ENCODE measurements around the gene BFAR. TPM values are rescaled to one million over a fixed set of nuclear protein-coding genes. Genes with fewer than 3 reads are reported as not detected.
A peak's percentile ranks its signal among the peaks of the same experiment; 100 is the strongest.
"Not testable (repeated sequence)": the region's sequence is repeated elsewhere in the genome, so short reads cannot be mapped to it uniquely, and the experiment has no call there.

The BFAR gene
- total RNA-seq, 1 donor from 2014 or later: 30.5 TPM

GRCh38 chr16:14630620-14631330 is 2.0 kb upstream of the BFAR start:
- intact Hi-C loops (cut with DNase I); ATAC-seq (ENCODE audit: poor library complexity); DNase-seq: not testable (repeated sequence)

- intact Hi-C loops (cut with DNase I): no loop called here
- ATAC-seq (ENCODE audit: poor library complexity) (no peak), DNase-seq (no peak)
Measured at GRCh38 chr16:14634389-14634725, 1.6 kb downstream of the BFAR start.

- intact Hi-C loops (cut with DNase I): no loop called here
Measured at GRCh38 chr16:14635395-14636165, 2.8 kb downstream of the BFAR start.

GRCh38 chr16:14636179-14636950 is 3.6 kb downstream of the BFAR start:
- intact Hi-C loops (cut with DNase I); DNase-seq; ATAC-seq (ENCODE audit: poor library complexity): not testable (repeated sequence)

More at GRCh38 chr16:14635395-14636165, 2.8 kb downstream of the BFAR start:
- no peak for ATAC-seq (ENCODE audit: poor library complexity)
- no peak for DNase-seq

- ATAC-seq (ENCODE audit: poor library complexity); DNase-seq; intact Hi-C loops (cut with DNase I): not testable (repeated sequence)
Measured at GRCh38 chr16:14636951-14637240, 4.1 kb downstream of the BFAR start.

- peak; percentile 41 for ATAC-seq (ENCODE audit: poor library complexity)
- no peak for DNase-seq
- intact Hi-C loops (cut with DNase I): no loop called here
Measured at GRCh38 chr16:14640538-14640937, 7.8 kb downstream of the BFAR start.

GRCh38 chr16:14641206-14641605 is 8.5 kb downstream of the BFAR start:
- intact Hi-C loops (cut with DNase I): no loop called here
- ATAC-seq (ENCODE audit: poor library complexity) (no peak), DNase-seq (no peak)

- no peak for ATAC-seq (ENCODE audit: poor library complexity)
- no peak for DNase-seq
- intact Hi-C loops (cut with DNase I): no loop called here
Measured at GRCh38 chr16:14641926-14642325, 9.2 kb downstream of the BFAR start.

GRCh38 chr16:14649816-14650215 is 17.1 kb downstream of the BFAR start:
- intact Hi-C loops (cut with DNase I): no loop called here
- DNase-seq (no peak), ATAC-seq (ENCODE audit: poor library complexity) (no peak)

- ATAC-seq (ENCODE audit: poor library complexity) (no peak), DNase-seq (no peak)
- intact Hi-C loops (cut with DNase I): no loop called here
Measured at GRCh38 chr16:14650629-14651028, 17.9 kb downstream of the BFAR start.

GRCh38 chr16:14652726-14653125 is 20.0 kb downstream of the BFAR start:
- DNase-seq (no peak), ATAC-seq (ENCODE audit: poor library complexity) (no peak)
- intact Hi-C loops (cut with DNase I): no loop called here

GRCh38 chr16:14658063-14658462 is 25.3 kb downstream of the BFAR start:
- ATAC-seq (ENCODE audit: poor library complexity) (no peak), DNase-seq (no peak)
- intact Hi-C loops (cut with DNase I): no loop called here

- ATAC-seq (ENCODE audit: poor library complexity) (no peak), DNase-seq (no peak)
- intact Hi-C loops (cut with DNase I): no loop called here
Measured at GRCh38 chr16:14667347-14668266, 34.9 kb downstream of the BFAR start.

GRCh38 chr16:14668556-14669223 is 35.9 kb downstream of the BFAR start:
- intact Hi-C loops (cut with DNase I): no loop called here
- no peak for DNase-seq
- ATAC-seq (ENCODE audit: poor library complexity): no peak

GRCh38 chr16:14669776-14670175 is 37.0 kb downstream of the BFAR start:
- intact Hi-C loops (cut with DNase I): no loop called here
- no peak for DNase-seq
- peak; percentile 58 for ATAC-seq (ENCODE audit: poor library complexity)

- intact Hi-C loops (cut with DNase I): no loop called here
- no peak for ATAC-seq (ENCODE audit: poor library complexity)
- no peak for DNase-seq
Measured at GRCh38 chr16:14672403-14672971, 39.7 kb downstream of the BFAR start.

GRCh38 chr16:14676633-14677032 is 43.9 kb downstream of the BFAR start:
- ATAC-seq (ENCODE audit: poor library complexity) (no peak), DNase-seq (no peak)
- intact Hi-C loops (cut with DNase I): no loop called here

- DNase-seq: no peak
- intact Hi-C loops (cut with DNase I): no loop called here
- ATAC-seq (ENCODE audit: poor library complexity): no peak
Measured at GRCh38 chr16:14677627-14678026, 44.9 kb downstream of the BFAR start.

Data from Right ventricle myocardium superior (tissue), 1 donor.